SK-N-SH treated with all-trans-retinoic acid at 6 μM for 48 hours (cell line): Measurements from ENCODE around the gene BTNL3.

Experiments used
- CSRNP3 ChIP-seq: fragments of 250-450 bp; sonication (Bioruptor Pico); IDR thresholded peaks from 2 replicates; pipeline ENCODE4 v1.5.1; 2021; ENCODE audit warnings: mild to moderate bottlenecking, moderate library complexity
- ESRRG ChIP-seq: fragments of 250-450 bp; sonication (Bioruptor Pico); IDR thresholded peaks from 2 replicates; pipeline ENCODE4 v1.6.1; 2021; ENCODE audit warnings: mild to moderate bottlenecking
- RARB ChIP-seq: fragments of 250-450 bp; sonication (Bioruptor Pico); IDR thresholded peaks from 2 replicates; pipeline ENCODE4 v1.8.0; 2021; ENCODE audit warnings: mild to moderate bottlenecking, moderate library complexity

DNA sequence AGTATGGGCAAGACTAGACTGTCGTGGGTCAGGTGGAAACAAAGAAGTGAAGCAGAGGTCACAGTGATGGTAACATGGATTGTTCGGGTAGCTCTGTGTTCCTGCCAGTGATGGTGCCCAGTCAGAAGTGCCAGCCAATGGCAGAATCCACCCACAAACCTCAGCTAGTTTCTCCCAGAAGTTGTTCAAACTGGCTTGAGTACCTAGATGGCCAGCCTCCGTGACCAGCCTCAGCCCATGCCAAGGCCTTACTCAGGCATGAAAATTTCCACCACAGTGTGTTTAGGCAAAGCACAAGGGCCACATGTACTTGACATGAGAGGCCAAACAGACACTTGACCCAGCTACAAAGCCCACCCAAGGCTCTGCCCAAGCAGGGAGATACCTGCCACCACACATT lies 32.0 kb downstream of the BTNL3 start:
- TF ChIP-seq CSRNP3 (CRISPR knock-in tag) = no peak
- TF ChIP-seq RARB (CRISPR knock-in tag) = no peak
- TF ChIP-seq ESRRG (CRISPR knock-in tag) = no peak
